BLaER1 (cell line): Measurements from ENCODE around the gene MEGF10.

Source experiments
- H3K27ac ChIP-seq: shearing (Covaris generic); formaldehyde crosslinking; 2 replicates; pipeline ENCODE4 v1.8.1; 2022
- H3K27me3 ChIP-seq: shearing (Covaris generic); formaldehyde crosslinking; 2 replicates; pipeline ENCODE4 v1.8.1; 2022
- H3K36me3 ChIP-seq: shearing (Covaris generic); formaldehyde crosslinking; 2 replicates; pipeline ENCODE4 v1.8.1; 2022
- H3K4me1 ChIP-seq: shearing (Covaris generic); formaldehyde crosslinking; 2 replicates; pipeline ENCODE4 v1.8.1; 2022
- H3K4me2 ChIP-seq: shearing (Covaris generic); formaldehyde crosslinking; 2 replicates; pipeline ENCODE4 v1.8.1; 2022
- H3K4me3 ChIP-seq: shearing (Covaris generic); formaldehyde crosslinking; 2 replicates; pipeline ENCODE4 v1.8.1; 2022
- H3K9ac ChIP-seq: shearing (Covaris generic); formaldehyde crosslinking; 2 replicates; pipeline ENCODE4 v1.8.1; 2022
- H3K9me3 ChIP-seq: shearing (Covaris generic); formaldehyde crosslinking; 2 replicates; pipeline ENCODE4 v1.8.1; 2022
- H4K20me1 ChIP-seq: shearing (Covaris generic); formaldehyde crosslinking; 2 replicates; pipeline ENCODE4 v1.8.1; 2022
- Cebpa-rat ChIP-seq: shearing (Covaris generic); IDR thresholded peaks from 2 replicates; pipeline ENCODE4 v1.8.1; 2022

The MEGF10 gene

DNA sequence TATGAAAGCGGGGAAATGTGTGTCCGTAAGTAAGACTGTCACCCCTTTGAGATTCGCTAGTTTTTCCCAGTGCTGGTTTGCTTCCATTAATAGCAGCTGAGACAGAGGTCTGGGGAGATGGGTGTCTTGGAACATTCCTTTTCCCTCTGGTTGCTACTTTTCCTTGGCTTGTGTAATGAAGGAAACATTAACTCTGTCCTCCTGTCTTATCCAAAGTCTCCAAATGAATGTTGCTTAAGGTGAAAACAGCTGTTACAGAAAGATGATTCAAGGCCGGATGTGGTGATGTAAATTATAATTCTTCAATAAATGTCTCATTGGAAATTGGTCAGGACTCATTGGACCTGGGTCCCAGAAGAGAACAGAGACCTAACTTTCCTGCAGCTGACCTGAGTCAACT, 50.0 kb downstream of the MEGF10 start:
- no peak overlapping the region for H3K4me2 ChIP-seq
- H3K36me3 ChIP-seq = no peaks in the 10 kb centered on the region
- no peak overlapping the region for H3K27ac ChIP-seq
- H3K4me1 ChIP-seq = no peaks in the 10 kb centered on the region
- no peaks in the 10 kb centered on the region for H3K9me3 ChIP-seq
- H3K27me3 ChIP-seq = no peaks in the 10 kb centered on the region
- TF ChIP-seq Cebpa-rat = no peak
- H4K20me1 ChIP-seq = no peaks in the 10 kb centered on the region
- no peak overlapping the region for H3K4me3 ChIP-seq
- H3K9ac ChIP-seq = no peak overlapping the region

DNA sequence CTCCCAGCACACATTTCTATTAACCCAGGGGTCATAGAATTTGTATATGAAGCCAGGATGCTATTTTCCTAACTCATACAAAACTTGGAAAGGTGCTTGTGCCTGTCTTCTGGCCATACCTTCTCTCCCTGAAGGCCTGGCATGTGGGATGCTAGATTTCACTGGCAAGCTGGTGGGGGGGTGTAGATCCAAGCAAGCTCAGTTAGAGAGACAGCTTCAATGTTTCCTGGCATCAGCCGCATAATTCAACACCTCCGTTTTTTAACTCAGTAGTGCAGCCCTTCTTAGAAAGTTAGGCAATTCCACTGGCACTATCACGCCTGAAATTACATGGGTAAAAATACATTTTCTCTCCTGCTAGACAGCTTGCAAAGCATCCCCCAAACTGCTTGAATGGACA, 51.8 kb downstream of the MEGF10 start:
- H3K4me2 ChIP-seq = no peak overlapping the region
- no peak overlapping the region for H3K27ac ChIP-seq
- no peak overlapping the region for H3K9ac ChIP-seq
- H3K27me3 ChIP-seq = no peaks in the 10 kb centered on the region
- no peak for TF ChIP-seq Cebpa-rat
- H3K4me1 ChIP-seq = no peaks in the 10 kb centered on the region
- no peaks in the 10 kb centered on the region for H4K20me1 ChIP-seq
- no peak overlapping the region for H3K4me3 ChIP-seq
- no peaks in the 10 kb centered on the region for H3K36me3 ChIP-seq
- H3K9me3 ChIP-seq = no peaks in the 10 kb centered on the region

DNA sequence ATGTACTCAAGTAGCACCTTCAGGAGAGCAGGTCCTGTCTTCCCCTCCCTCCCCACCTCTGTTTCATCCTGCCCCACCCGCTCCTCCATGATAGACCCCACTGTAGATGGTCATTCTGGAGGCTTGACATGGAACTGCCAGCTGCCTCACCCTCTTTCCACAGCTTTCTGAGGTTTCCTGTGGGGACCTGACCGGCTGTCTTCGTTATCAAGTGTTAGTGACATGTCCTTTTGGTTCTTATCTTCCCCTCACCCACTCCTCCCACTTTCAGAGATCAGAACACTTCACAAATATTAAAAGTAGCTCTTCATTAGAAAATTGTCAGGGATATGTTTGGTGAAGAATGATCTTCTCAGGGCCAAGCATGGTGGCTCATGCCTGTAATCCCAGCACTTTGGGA, 52.7 kb downstream of the MEGF10 start:
- Histone ChIP-seq H3K9ac (no peak overlapping the region), H3K9me3 (no peaks in the 10 kb centered on the region), H3K36me3 (no peaks in the 10 kb centered on the region), H3K4me3 (no peak overlapping the region), H3K4me1 (no peaks in the 10 kb centered on the region), H4K20me1 (no peaks in the 10 kb centered on the region), H3K27me3 (no peaks in the 10 kb centered on the region), H3K27ac (no peak overlapping the region), H3K4me2 (no peak overlapping the region)
- TF ChIP-seq Cebpa-rat = no peak

DNA sequence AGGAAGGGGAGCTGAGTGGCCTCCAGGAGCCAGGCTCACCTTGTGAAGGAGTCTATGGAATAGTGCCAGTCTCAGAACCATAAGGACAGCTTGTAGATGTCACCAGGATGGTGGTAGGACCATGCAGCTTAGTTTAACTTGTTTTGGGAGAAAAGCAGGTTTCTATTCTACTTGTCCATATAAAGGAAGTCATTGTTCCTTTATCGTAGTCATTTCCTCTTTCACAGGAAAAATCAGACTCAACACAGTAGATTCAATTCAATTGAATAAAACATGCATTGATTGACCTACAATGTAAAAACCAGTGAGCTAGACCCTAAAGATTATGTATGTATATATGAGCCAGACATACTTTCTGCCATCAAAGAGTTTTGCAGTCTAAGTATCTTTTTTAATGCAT, 53.3 kb downstream of the MEGF10 start:
- H3K36me3 ChIP-seq = no peaks in the 10 kb centered on the region
- H3K27ac ChIP-seq = no peak overlapping the region
- H3K4me3 ChIP-seq = no peak overlapping the region
- no peak overlapping the region for H3K4me2 ChIP-seq
- no peaks in the 10 kb centered on the region for H4K20me1 ChIP-seq
- H3K9me3 ChIP-seq = no peaks in the 10 kb centered on the region
- no peak for TF ChIP-seq Cebpa-rat
- H3K27me3 ChIP-seq = no peaks in the 10 kb centered on the region
- no peaks in the 10 kb centered on the region for H3K4me1 ChIP-seq
- H3K9ac ChIP-seq = no peak overlapping the region

DNA sequence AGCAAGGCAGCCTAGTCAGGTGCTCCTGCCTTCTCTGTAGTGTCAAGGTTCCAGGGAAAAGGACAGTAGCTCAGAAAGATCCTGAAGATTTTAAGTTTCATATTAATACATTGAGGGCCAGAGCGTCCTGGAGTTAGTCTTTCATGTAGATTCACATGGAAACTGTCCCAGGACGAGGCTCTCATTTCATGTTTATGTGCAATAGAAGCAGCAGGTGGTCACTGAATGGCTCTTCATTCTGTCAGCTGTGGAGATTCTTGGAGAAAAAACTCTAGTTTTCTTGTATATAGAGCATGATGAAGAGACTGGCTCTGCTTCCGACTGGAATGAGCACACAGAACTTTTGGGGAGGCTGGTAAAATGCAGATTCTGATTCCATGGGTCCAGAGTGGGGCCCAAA, 54.3 kb downstream of the MEGF10 start:
- H3K9ac ChIP-seq = no peak overlapping the region
- no peak overlapping the region for H3K4me2 ChIP-seq
- H3K4me1 ChIP-seq = no peaks in the 10 kb centered on the region
- no peaks in the 10 kb centered on the region for H3K27me3 ChIP-seq
- no peak for TF ChIP-seq Cebpa-rat
- H3K4me3 ChIP-seq = no peak overlapping the region
- H3K36me3 ChIP-seq = no peaks in the 10 kb centered on the region
- no peak overlapping the region for H3K27ac ChIP-seq
- H3K9me3 ChIP-seq = no peaks in the 10 kb centered on the region
- no peaks in the 10 kb centered on the region for H4K20me1 ChIP-seq

DNA sequence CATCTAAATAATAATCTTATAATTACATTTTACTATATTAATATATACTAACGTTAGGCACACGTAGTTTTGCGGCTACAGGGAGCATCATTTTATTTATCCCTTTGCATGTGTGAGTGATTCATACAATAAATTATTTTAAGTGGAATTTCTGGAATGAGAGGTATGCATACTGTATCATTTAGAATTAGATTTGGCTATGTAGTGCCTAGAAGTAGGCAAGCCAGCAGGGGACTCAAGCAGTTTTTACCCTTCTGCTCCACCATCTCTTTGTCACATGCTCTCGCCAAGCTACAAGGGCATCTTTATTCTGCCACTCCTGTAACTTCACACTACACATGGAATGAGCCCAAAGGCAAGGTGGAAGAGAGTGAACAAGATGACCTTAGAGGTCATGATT, 60.8 kb downstream of the MEGF10 start:
- Histone ChIP-seq H3K36me3 (no peaks in the 10 kb centered on the region), H3K27me3 (no peaks in the 10 kb centered on the region), H3K4me2 (no peak overlapping the region), H3K4me1 (no peaks in the 10 kb centered on the region), H3K9me3 (no peaks in the 10 kb centered on the region), H3K4me3 (no peak overlapping the region), H3K9ac (no peak overlapping the region), H4K20me1 (no peaks in the 10 kb centered on the region), H3K27ac (no peak overlapping the region)
- no peak for TF ChIP-seq Cebpa-rat

DNA sequence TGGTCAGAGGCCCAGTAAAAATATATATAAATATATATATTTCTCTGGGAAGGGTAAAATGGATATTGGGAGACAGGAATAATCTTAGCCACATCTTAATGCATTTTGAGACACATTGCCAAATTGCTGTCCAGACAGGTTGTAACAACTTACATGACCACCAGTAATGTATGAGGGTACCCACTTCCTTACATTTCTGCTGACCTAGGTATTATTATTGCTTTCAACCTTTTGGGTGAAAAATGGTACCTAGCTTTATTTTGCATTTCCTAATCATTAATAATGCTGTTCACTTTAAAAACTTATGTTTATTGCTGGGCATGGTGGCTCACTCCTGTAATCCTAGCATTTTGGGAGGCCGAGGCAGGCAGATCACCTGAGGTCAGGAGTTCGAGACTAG, 61.5 kb downstream of the MEGF10 start:
- no peaks in the 10 kb centered on the region for H4K20me1 ChIP-seq
- H3K36me3 ChIP-seq = no peaks in the 10 kb centered on the region
- no peak overlapping the region for H3K27ac ChIP-seq
- no peak for TF ChIP-seq Cebpa-rat
- no peak overlapping the region for H3K9ac ChIP-seq
- no peak overlapping the region for H3K4me2 ChIP-seq
- H3K4me3 ChIP-seq = no peak overlapping the region
- no peaks in the 10 kb centered on the region for H3K27me3 ChIP-seq
- H3K4me1 ChIP-seq = no peaks in the 10 kb centered on the region
- no peaks in the 10 kb centered on the region for H3K9me3 ChIP-seq

DNA sequence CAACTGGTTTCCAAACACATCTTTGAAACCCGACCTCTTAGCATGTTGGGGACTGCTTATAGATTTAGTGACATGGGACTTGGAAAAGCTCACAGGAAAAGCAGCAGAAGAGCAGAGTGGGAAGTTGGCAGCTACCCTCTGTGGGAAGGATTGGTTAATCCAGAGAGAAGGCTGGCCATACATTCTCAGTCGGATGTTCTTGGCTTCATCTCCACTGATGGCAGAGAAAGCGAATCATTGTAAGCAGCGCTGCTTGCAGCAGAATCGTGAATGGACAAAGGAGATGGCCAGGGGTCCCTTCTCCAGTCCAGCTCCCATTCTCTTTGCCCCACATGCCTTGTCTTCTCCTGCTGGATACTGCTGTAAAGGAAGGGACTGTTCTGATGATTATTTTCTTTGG, 62.7 kb downstream of the MEGF10 start:
- TF ChIP-seq Cebpa-rat = no peak
- no peak overlapping the region for H3K4me3 ChIP-seq
- H3K27me3 ChIP-seq = no peaks in the 10 kb centered on the region
- H3K4me1 ChIP-seq = no peaks in the 10 kb centered on the region
- H4K20me1 ChIP-seq = no peaks in the 10 kb centered on the region
- no peak overlapping the region for H3K9ac ChIP-seq
- H3K9me3 ChIP-seq = no peaks in the 10 kb centered on the region
- H3K4me2 ChIP-seq = no peak overlapping the region
- H3K27ac ChIP-seq = no peak overlapping the region
- no peaks in the 10 kb centered on the region for H3K36me3 ChIP-seq

DNA sequence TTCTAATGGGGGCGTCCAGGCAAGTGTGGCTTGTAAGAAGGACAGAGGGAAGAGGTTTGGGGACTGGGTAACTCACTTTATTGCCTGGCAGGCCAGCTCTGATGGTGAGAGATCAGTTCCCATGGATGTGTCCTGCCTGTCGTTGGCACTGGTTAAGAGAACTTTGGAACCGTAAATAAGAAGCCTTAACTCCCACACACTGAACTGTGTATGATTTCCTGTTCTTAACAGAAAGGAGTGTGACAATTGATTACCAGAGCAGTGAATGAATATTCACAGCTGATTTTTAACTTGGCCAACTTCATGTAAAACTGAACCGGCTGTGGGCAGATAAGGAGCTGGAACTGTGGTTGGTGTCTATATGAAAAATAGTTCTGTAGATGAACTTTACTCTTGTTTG, 63.2 kb downstream of the MEGF10 start:
- Histone ChIP-seq H3K4me3 (no peak overlapping the region), H3K27me3 (no peaks in the 10 kb centered on the region), H3K4me1 (no peaks in the 10 kb centered on the region), H3K9ac (no peak overlapping the region), H3K27ac (no peak overlapping the region), H4K20me1 (no peaks in the 10 kb centered on the region), H3K9me3 (no peaks in the 10 kb centered on the region), H3K36me3 (no peaks in the 10 kb centered on the region), H3K4me2 (no peak overlapping the region)
- no peak for TF ChIP-seq Cebpa-rat

DNA sequence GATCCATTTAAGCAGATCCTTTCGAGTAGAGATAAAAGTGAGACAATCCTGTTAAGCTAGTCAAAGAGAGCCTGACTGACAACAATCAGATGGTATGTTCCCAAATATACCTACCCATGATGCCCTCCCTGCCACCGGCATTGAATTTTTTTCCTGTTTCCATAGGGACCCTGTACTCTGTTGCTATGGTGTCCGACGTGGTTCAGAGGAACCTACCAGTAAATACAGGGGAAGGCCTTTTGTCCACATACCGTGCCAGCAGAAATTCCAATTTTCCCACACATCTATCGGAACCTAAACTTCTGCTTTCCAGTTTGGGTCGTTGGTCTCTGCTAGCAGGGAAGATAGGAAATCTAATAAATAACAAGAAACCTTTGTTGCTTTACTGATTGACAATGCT, 64.7 kb downstream of the MEGF10 start:
- H3K4me1 ChIP-seq = no peaks in the 10 kb centered on the region
- H3K4me2 ChIP-seq = no peak overlapping the region
- no peaks in the 10 kb centered on the region for H4K20me1 ChIP-seq
- H3K9me3 ChIP-seq = no peaks in the 10 kb centered on the region
- H3K36me3 ChIP-seq = no peaks in the 10 kb centered on the region
- no peak overlapping the region for H3K9ac ChIP-seq
- H3K27me3 ChIP-seq = no peaks in the 10 kb centered on the region
- TF ChIP-seq Cebpa-rat = no peak
- H3K27ac ChIP-seq = no peak overlapping the region
- no peak overlapping the region for H3K4me3 ChIP-seq

DNA sequence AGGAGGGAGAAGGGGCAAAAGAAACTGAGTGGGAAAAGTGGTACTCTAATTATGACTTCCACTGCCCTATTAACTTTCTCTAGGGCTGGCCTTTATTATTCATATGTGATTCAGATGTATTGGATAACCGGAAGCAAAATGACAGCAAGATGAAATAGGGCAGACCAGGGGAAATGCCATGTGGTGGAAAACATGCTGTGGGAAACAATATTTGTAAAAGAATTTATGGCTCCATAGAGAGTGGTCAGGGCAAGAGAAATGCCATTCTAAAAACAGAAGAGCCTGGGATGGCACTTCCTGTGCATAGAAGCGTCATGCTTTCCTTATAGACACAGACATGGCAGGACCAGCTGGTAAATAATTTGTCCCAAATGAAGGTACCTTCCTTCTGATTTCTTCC, 67.7 kb downstream of the MEGF10 start:
- TF ChIP-seq Cebpa-rat = no peak
- H3K4me1 ChIP-seq = no peaks in the 10 kb centered on the region
- H3K27ac ChIP-seq = no peak overlapping the region
- no peaks in the 10 kb centered on the region for H3K27me3 ChIP-seq
- no peaks in the 10 kb centered on the region for H3K36me3 ChIP-seq
- no peak overlapping the region for H3K9ac ChIP-seq
- H3K9me3 ChIP-seq = no peaks in the 10 kb centered on the region
- H3K4me2 ChIP-seq = no peak overlapping the region
- H3K4me3 ChIP-seq = no peak overlapping the region
- H4K20me1 ChIP-seq = no peaks in the 10 kb centered on the region
